Omental fat pad (tissue), 4 donors: ENCODE data around the gene FAM187B. TPM values are rescaled to one million over a fixed set of nuclear protein-coding genes. Genes with fewer than 3 reads are reported as not detected.

Source experiments
- ATAC-seq: fragments of 150-250 bp; one replicate; pipeline ENCODE4 v1.9.1; 2016; ENCODE audit warnings: mild to moderate bottlenecking, moderate library complexity; ENCODE audit not compliant: low FRiP score
- DNase-seq: peaks from one replicate; pipeline ENCODE4 v3.0.0-alpha.2; 2019; ENCODE audit warnings: low spot score
- CTCF ChIP-seq, 3 donors: fragments of 450-650 bp; IDR thresholded peaks; one replicate each; pipeline ENCODE4 v1.5.1; 2016 to 2017; ENCODE audit warnings: antibody characterized with exemption in 3 of 3, mild to moderate bottlenecking in 3 of 3, moderate library complexity in 2 of 3
- total RNA-seq, 4 donors: library from RNA; depleted of rRNA; stranded (reverse); fragments of >200 nt; gene quantifications; one replicate each; pipeline ENCODE4 v1.1.0, GENCODE V29; 2016

FAM187B gene
- total RNA-seq, 4 donors from 2014 or later, result not detected

DNA sequence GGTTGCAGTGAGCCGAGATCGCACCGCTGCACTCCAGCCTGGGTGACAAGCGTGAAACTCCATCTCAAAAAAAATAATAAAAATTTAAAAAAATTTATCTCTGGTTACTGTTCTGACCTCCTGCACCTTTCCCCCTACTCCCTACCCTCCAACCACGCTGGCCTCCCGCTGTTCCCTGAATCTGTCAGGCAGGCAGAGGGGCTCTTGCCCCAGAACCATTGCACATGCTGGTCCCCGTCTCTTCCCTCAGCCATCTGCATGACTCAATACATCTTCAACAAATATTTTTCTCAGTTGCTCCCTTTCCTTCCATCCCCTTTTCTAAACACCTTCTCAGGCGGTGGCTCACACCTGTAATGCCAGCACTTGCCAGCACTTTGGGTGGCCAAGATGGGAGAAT is 1.1 kb upstream of the FAM187B start:
- DNase-seq (no peak), ATAC-seq (no peak)
- no peak for TF ChIP-seq CTCF (IDR thresholded peaks at IDR 0.05)

DNA sequence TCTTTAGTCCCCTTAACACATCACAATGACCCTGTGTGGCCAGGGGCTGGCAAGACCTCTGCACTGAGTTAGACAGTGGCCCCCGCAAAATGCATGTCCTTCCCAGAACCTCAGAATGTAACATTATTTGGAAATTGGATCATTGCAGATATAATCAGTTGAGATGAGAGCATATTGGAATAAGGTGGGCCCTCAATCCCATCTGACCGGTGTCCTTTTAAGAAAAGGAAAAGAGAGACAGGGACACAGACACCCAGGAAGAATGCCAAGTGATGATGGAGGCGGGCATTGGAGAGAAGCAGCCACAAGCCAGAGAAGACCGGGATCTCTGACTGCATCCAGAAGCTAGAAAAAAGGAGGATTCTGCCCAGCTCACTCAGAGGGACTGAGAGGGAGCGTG is 1.8 kb downstream of the FAM187B start:
- no peak for TF ChIP-seq CTCF (IDR thresholded peaks at IDR 0.05)
- no peak for ATAC-seq
- DNase-seq, result no peak

GRCh38 chr19:35225951-35226350 is 2.6 kb downstream of the FAM187B start:
- TF ChIP-seq CTCF (IDR thresholded peaks at IDR 0.05), result no peak
- no peak for DNase-seq
- no peak for ATAC-seq

- DNase-seq, result no peak
- peak; percentile 55 for ATAC-seq
- no peak for TF ChIP-seq CTCF (IDR thresholded peaks at IDR 0.05)
Measured at GRCh38 chr19:35224681-35225571, 3.6 kb downstream of the FAM187B start.

DNA sequence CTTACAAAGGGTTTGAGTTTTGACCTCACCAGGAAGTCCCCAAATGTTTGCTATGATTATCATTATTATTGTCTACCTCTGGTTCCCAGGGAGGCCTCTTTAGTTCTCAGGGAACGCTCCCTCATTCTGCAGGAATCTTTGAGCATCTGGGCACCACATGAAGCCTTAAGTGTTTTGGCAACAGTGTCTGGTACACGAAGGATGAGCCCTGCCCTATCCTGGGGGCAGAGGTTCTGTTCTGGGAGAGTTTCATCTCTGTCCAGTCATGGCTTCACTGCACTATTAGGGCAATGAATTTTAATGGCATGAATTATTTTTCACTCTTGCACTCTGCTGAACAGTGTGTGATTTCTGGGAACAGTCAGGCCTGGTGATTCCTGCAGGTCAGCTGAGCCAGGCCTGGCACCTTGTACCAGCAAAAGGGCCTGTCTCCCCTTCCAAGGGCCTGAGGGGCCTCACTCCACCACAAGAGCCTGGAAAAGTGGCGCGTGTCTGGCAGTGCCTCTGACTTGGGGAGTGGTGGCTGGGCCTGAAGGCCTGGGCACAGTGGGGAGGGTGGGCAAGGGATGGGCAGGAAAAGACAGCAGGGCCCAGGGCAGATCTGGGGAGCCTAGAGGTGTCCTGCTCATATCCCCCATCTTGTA is 4.6 kb downstream of the FAM187B start:
- TF ChIP-seq CTCF (IDR thresholded peaks at IDR 0.05), result no peak
- DNase-seq (no peak), ATAC-seq (peak; percentile 48)

DNA sequence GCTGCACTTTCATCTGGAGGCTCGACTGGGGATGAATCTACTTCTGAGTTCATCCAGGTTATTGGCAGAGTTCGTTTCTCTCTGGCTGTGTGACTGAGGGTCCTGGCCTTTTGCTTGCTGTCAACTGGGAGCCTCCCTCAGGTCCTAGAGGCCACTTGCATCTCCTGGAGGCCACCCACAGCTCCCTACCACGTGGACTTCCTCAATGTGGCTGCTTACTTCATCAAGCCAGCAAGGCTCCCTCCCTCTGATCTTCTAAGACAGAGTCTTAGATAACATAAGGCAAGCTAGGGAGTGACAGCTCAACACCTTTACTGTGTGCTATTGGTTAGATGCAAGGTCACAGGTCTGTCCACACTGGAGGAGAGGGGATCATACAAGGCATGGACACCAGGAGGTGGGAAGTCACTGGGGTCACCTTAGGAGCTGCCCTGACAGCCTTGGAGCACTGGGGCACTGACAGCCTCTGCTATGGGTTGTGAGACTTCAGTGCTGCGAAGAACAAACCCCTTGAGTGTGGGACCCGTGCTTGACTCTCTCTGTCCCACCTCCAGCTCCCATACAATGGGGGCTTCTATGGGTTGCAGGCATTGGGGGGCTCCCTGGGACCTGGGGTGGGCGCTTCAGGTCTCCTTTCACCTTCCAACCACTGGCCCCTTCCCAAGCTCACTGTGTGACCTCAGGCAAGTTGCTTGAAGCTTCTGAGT is 5.3 kb downstream of the FAM187B start:
- no peak for TF ChIP-seq CTCF (IDR thresholded peaks at IDR 0.05)
- DNase-seq (no peak), ATAC-seq (no peak)
